ENCODE measurements around the gene SLC2A11.
"Not testable (repeated sequence)": the region's sequence is repeated elsewhere in the genome, so short reads cannot be mapped to it uniquely, and the experiment has no call there.

Gene SLC2A11

DNA sequence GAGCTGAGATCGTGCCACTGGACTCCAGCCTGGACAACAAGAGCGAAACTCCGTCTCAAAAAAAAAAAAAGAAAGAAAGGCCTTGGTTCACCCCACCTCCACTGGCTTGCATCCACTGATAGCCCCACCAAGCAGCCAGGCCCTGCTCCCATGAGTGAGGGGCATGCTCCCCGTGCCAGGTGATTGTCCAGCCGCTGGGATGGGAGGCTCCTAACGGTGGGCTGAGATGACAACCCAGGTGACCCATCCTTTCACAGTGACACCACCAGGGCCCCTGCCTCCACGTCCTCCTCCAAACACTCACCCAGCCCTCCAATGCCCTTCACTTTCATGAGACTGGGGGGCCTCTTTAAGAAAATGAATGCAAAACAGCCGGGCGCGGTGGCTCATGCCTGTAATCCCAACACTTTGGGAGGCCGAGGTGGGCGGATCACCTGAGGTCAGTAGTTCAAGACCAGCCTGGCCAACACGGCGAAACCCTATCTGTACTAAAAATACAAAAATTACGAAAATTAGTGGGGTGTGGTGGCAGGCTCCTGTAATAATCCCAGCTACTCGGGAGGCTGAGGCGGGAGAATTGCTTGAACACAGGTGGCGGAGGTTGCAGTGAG is 10.3 kb upstream of the SLC2A11 start:
- no peak for DNase-seq (ENCODE audit: low read depth)

DNA sequence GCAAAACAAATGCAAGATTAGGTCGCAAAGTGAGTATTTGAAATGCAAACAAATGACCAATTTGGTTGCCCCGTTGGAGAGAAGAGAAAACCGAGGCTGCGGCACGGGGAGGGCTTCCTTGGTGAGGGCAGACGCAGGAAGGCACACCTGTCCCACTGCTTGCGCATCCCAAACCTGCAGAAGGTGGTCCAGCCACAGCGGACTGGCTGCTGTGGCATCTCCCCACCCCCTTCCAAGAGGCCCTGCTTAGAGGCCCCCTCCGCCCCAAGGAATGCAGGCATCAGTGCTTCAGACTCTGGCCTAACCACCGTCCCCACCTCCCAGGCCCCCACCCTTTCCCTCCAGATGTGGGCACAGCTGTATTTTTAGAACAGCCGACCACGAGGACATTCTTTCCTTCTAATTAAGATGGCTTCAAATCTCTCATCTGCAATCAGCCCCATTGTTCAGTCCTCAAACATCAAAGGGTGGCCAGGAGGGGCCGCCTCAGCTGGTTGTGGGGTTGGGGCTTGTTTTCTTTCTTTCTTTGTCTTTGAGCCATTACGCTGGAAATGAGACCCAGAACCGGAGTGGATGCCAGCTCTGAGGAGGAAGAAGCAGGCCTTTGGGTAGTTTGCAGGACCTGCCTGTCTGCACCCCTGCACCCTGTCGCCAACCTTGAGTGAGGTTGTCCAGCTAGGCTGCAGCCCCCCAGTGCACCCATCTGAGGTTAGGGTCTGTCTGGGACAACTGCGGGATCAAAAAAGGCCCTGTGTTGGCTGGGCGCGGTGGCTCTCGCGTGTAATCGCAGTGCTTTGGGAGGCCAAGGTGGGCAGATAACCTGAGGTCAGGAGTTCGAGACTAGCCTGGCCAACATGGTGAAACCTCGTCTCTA is 9.4 kb upstream of the SLC2A11 start:
- no peak for DNase-seq (ENCODE audit: low read depth)

DNA sequence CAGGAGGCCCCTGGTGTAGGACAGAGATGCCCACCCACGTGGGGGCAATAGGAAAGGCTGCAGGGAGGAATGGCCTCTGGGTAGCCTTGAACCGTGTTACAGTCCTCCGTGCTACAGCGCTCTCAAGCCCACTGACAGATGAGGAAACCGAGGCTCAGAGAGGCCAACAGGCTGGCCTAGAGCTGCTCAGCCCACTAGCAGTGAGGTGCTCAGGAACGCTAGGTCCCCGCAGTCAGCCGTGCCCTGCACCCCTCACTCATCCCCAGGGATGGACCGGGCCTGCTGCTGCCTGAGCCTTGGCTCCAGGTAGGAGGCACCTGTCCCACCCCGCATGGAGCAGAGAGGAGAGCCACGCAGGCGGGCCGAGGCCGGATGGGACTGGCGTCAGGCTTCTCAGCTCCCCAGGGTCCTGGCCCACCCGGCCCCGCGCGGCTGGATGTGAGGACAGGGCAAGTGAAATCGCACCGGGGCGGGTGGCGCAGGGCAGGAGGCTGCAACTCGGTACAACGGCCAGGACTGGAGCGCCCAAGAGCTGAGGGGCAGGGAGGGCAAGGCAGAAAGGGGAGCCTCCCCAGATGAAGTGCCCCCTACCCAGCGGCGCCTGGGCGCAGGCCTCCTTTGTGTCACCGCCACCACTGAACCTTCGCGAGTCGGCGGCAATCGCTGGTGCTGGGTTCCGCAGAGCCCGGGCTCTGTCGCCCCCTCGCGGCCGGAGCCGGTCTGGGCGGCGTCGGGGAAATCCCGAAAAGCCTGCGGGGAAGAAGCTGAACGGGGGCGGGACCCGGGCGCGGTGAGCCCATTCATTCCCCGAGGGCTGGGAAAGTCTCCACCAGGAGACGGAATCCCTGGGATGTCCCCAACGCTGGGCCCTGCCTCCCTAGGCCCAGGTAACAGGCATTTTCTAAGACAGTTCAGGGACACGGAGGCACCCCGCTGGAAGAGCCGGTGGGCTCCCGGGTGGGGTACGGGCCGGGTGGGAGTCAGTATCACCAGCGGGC is 8.4 kb upstream of the SLC2A11 start:
- DNase-seq (ENCODE audit: low read depth): peak; percentile 28

DNA sequence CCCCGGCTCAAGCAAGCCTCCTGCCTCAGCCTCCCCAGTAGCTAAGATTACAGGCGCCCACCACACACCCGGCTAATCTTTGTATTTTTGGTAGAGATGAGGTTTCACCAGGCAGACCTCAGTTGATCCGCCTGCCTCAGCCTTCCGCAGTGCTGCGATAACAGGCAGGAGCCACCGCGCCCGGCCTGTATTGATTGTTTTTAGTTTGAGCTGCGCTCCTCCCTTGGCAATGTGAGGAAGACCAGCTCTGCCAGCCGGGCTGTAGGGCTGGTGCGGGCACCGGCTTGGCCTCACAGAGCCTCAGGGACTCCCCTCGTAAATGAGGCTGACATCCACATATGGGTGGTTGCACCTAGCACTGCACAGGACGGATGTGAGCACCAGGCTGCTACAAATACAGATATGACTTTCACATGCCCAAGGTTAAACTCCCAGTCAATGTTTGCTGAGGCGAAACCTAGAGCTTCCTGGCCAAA is 7.5 kb upstream of the SLC2A11 start:
- DNase-seq (ENCODE audit: low read depth): no peak

DNA sequence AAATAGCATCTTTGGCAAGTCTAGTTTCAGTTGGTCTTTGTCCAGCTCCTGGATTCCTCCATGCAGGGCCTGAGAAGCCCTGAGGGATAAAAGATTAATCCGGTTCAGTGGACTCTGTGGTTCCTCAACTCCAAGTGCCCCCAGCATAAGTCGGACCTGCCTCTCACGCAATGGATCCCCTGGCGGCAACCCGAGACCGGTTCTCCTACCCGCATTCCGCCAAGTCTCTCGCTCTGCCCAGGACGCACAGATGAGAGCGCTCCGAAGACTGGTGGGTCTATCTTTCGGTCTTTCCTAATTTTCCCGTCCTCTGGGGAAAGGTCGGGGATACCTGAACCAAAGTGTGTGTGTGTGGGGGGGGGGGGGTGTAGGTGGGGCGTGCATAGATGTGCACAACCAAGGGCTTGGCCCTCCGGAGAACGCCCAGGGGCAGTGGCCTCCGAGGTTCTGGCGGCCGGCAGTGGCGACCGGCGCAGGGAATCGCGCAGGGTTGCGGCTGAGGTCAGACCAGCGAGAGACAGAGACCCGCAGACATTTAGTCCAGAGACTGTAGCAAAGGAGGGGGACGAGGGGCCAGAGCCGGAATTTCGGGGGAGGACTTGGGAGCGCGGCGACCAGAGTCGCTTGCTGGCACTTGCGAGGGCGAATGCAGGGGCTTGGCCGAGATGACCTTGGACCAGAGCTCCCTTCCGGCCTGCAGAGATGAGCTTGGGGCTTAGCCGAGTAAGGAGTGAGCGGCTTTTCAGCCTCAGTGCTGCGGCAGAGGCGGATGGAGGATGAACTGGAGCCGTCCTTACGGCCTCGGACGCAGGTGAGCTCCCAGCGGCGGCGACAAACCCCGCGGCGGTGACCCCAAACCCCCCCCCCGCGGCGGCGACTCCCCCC is 712 bp upstream of the SLC2A11 start:
- no peak for DNase-seq (ENCODE audit: low read depth)

DNA sequence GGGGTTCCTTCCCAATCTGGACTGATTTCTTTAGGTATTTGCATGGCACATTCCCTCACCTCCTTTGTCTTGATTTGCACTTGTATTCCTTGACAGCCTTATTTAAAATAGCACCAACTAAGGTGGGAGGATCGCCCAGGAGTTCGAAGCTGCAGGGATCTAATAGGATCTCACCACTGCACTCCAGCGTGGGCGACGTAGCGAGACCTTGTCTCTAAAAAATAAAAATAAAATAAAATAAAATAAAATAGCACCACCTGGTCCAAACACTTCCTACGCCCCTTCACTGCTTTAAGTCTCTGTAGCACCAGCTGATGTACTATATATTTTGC is 775 bp downstream of the SLC2A11 start:
- no peak for DNase-seq (ENCODE audit: low read depth)

DNA sequence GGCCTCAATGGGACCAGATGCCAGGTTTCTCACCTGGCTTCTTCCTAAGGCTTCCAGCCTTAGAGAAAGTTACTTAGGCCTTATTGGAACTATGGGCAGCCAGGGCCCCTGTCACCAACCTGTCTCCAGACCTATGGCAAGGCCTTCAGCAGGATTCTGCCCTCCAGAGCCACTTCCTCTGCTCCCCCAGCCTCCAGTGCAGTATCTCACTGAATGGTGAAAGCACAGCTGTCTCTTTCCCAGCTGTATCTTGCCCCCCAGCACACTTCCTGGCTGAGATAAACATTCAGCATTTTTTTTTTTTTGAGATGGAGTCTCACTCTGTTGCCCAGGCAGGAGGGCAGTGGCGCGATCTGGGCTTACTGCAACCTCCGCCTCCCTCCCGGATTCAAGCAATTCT is 1.5 kb downstream of the SLC2A11 start:
- no peak for DNase-seq (ENCODE audit: low read depth)

DNA sequence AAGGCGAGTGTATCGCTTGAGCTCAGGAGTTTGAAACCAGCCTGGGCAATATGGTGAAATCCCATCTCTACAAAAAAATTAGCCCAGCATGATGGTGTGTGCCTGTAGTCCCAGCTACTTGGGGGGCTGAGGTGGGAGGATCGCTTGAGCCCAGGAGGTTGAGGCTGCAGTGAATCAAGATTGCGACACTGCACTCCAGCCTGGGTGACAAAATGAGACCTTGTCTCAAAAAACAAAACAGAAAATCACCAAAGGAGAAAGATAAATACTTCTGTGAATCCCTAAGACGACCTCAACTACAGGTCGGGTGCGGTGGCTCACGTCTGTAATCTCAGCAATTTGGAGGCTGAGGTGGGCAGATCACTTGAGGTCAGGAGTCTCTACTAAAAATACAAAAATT is 2.5 kb downstream of the SLC2A11 start:
- DNase-seq (ENCODE audit: low read depth): not testable (repeated sequence)

DNA sequence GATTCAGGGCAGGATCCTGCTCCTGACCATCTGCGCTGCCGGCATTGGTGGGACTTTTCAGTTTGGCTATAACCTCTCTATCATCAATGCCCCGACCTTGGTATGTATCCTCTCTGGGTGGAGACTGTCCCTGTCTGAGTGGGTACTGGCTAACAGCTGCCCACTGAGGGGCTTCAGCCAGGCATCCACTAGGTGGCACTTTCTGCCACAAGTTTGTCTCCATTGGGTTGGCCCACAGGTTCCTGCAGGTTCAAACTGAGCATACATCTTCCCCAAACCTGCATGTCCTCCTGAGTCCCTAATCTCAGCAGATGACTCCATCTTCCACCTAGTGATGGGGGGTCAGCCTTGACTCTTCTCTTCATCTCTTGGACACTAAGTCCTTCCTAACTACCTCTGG is 4.4 kb downstream of the SLC2A11 start:
- DNase-seq (ENCODE audit: low read depth): no peak

DNA sequence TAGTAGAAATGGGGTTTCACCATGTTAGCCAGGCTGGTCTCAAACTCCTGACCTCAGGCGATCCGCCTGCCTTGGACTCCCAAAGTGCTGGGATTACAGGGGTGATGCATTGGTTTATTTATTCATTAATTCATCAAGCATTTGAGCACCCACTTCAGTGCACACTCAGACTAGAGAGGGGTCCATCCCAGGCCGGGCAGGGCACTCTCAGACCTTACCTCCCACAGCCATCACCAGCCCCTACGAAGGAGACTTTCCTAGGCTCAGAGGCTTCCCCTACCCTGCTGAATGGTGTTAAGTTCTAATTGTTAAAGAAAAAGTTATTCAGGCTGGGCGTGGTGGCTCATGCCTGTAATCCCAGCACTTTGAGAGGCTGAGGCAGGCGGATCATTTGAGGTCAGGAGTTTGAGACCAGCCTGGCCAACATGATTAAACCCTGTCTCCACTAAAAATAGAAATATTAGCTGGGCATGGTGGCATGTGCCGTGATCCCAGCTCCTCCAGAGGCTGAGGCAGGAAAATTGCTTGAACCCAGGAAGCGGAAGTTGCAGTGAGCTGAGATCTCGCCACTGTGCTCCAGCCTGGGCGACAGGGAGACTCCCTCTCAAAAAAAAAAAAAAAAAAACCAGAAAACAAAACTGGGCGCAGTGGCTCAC is 7.0 kb downstream of the SLC2A11 start:
- not testable (repeated sequence) for DNase-seq (ENCODE audit: low read depth)

DNA sequence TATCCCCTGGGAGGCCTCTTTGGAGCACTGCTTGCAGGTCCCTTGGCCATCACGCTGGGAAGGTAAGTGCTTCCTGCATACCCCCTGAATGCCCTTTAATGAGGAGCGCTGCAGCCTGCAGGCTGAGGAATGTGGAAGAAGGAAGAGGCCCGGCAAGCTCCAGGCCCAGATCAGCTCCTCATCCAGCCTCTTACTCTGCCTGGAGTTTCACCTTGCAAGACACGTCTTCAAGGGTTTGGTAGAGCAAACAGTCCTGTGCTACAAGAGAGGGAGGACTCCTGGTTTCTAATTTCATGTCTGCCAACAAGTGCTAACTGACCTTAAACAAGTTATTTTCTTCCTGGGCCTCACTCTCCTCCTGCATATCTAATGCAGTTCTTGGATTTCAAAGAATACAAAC is 10.9 kb downstream of the SLC2A11 start:
- DNase-seq (ENCODE audit: low read depth): no peak

DNA sequence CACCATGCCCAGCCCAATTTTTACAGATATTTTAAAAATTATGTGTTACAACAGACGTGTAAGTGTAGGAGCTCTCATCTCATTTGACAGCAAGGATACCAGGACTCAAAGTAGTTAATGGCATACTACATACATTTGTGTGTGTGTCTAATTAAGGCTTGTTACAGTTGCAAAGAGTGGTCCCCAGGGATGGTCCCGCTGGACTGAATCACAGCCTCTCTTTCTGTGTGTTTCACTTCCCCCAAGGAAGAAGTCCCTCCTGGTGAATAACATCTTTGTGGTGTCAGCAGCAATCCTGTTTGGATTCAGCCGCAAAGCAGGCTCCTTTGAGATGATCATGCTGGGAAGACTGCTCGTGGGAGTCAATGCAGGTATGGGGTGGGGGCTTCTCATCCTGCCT is 17.2 kb downstream of the SLC2A11 start:
- DNase-seq (ENCODE audit: low read depth): no peak

DNA sequence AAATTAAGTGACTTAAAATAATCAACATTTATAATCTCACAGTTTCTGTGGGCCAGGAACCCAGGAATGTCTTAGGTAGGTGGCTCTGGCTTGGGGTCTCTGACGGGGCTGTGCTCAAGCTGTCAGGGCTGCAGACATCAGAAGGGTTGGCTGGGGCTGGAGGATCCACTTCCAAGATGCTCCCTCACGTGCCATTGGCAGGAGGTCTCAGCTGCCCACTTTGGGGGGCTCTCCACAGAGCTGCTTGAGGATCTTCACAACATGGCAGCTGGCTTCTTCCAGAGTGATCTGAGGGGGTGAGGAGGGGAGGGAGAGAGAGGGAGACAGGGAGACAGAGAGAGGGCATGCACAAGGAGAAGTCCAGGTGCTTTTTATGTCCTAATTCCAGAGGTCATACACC is 18.1 kb downstream of the SLC2A11 start:
- no peak for DNase-seq (ENCODE audit: low read depth)

DNA sequence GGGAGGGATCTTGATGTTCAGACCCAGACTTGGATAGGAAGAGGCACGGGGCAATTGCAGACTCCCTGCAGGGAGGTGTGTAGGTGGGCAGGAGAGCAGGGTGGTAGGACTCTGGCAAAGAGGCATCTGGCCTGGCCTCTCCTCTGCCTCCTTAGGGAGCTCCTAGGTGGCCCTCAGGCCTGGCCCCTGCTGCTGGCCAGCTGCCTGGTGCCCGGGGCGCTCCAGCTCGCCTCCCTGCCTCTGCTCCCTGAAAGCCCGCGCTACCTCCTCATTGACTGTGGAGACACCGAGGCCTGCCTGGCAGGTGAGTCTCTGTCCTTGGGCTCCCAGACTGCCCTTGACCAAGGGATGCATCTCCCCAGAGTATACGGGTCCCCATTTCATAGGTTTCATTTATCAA is 19.9 kb downstream of the SLC2A11 start:
- no peak for DNase-seq (ENCODE audit: low read depth)

DNA sequence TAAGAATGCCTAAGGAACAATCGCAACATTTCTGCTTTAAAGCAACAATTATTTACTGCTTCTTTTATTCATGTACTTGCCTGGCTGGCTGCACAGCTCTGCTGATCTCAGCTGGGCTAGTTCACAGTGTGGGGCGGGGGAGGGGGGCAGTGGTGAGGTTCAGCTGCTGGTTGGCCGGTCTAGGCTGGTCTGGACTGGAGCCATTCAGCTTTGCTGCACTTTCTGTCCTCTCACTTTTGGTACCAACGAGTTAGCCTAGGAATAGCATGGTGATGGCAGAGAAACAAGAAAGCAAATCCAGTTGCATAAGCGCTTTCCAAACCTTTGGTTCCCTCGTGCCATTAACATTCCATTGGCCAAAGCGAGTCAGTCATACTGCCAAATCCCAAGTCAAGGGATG is 20.5 kb downstream of the SLC2A11 start:
- no peak for DNase-seq (ENCODE audit: low read depth)

DNA sequence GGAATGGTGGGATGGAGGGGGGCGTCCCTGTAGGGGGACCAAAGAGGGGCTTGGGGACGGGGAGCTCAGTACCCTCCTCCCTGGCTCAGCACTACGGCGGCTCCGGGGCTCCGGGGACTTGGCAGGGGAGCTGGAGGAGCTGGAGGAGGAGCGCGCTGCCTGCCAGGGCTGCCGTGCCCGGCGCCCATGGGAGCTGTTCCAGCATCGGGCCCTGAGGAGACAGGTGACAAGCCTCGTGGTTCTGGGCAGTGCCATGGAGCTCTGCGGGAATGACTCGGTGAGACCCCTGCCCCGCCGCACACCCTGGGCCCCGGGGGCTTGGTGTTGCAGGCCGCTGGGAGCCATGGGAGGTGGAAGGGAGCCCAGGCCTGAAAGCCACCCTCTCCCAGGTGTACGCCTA is 24.7 kb downstream of the SLC2A11 start:
- DNase-seq (ENCODE audit: low read depth): no peak

DNA sequence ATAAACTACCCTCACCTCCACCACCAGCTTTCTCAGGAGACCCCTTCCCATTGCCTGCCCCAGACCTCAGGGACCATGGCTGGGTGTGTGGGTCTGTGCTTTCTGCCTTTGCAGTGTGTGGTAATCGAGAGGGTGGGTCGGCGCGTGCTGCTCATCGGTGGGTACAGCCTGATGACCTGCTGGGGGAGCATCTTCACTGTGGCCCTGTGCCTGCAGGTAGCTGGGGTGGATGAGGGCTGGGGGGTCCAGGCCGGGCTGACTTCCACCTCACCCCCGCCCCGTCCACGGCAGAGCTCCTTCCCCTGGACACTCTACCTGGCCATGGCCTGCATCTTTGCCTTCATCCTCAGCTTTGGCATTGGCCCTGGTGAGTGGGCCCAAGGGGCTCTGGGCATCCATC is 26.0 kb downstream of the SLC2A11 start:
- no peak for DNase-seq (ENCODE audit: low read depth)

DNA sequence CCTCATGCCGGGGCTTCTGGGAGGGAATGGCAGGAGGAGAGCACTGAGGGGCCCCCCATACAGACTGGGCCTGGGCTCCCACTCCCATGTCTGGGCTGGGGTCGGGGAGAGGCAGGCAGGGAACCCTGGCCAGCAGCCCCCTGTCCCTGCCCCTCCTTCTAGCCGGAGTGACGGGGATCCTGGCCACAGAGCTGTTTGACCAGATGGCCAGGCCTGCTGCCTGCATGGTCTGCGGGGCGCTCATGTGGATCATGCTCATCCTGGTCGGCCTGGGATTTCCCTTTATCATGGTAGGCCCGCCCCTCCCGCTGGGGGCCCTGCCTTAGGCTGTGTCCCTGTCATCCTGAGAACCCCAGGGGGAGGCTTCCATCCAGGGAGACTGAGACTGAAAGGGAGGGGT is 26.5 kb downstream of the SLC2A11 start:
- no peak for DNase-seq (ENCODE audit: low read depth)

DNA sequence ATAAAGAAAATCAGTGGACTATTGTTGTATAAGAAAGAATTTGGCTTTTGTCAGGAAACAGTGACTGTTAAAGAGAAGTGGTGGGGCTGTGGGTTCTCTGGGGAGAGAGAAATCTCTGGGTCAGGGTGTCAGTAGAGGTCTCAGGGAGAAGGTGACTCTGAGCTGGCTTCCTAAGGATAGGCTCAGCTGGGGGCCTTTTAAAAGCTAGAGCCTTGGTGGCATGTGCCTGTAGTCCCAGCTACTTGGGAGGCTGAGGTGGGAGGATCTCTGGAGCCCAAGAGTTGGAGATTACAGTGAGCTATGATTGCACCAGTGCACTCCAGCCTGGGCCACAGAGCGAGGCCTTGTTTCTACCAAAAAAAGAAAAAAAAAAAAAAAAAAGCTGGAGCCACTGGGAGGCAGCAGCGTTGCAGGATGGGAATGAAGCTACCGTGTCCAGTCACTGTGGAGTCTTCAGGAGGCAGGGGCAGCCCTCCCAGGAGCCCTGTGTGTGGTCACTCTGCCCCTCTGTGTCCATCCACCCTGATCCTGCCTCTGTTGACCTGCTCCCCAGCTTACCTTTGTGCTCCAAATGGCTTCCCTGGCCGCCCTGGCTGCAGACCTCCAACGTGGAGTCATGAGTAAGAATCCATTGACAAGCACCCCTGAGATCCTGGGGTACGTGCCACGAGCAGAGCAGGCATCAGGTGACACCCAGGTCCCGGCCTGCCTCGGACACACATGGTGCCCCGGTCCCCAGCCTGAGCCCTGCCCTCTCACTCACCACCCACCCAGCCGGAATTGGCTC is 31.1 kb downstream of the SLC2A11 start:
- no peak for DNase-seq (ENCODE audit: low read depth)

DNA sequence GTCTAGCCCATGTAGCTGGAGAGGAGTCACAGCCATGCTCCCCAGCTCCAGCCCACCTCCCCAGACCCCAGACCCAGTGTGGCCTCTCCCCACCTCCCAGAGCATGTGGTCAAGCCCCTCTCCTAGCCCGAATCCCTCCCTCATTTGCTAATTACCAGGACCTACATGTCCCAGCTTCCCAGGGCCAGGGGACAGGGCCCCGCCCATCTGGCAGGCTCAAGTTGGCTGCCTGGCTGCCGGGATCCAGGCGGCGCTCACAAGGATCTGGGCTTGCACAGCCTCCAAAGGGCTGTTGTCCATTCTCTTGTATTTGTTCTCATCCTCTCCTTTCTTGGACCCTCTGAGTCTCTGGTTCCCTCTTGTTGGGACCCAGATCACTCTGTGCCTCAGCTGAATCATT is 31.9 kb downstream of the SLC2A11 start:
- no peak for DNase-seq (ENCODE audit: low read depth)

Data from HS-5 (cell line).